ENCODE results near the gene LAIR2.
"Not testable (repeated sequence)": the region's sequence is repeated elsewhere in the genome, so short reads cannot be mapped to it uniquely, and the experiment has no call there.

Gene LAIR2

GRCh38 chr19:54464630-54465425 is 37.8 kb upstream of the LAIR2 start:
- DNase-seq: no peak

GRCh38 chr19:54465426-54466109 is 37.1 kb upstream of the LAIR2 start:
- DNase-seq: no peak

GRCh38 chr19:54466110-54466480 is 36.5 kb upstream of the LAIR2 start:
- not testable (repeated sequence) for DNase-seq

GRCh38 chr19:54469496-54469934 is 33.1 kb upstream of the LAIR2 start:
- DNase-seq: no peak

- DNase-seq: no peak
Observed at GRCh38 chr19:54470276-54470887, 32.2 kb upstream of the LAIR2 start.

GRCh38 chr19:54470991-54471782 is 31.4 kb upstream of the LAIR2 start:
- DNase-seq: no peak

- no peak for DNase-seq
Observed at GRCh38 chr19:54473071-54473891, 29.4 kb upstream of the LAIR2 start, which contains the start of gene CDC42EP5. CDC42EP5 (minus strand) TSS chr19:54473296; CDS start chr19:54465547, 7,749 bp downstream.

GRCh38 chr19:54473892-54474372 is 28.7 kb upstream of the LAIR2 start:
- no peak for DNase-seq

- DNase-seq: no peak
Observed at GRCh38 chr19:54475706-54476105, 26.9 kb upstream of the LAIR2 start.

GRCh38 chr19:54477650-54478049 is 25.0 kb upstream of the LAIR2 start:
- DNase-seq: no peak

- DNase-seq: peak; percentile 8
Observed at GRCh38 chr19:54478677-54479266, 23.9 kb upstream of the LAIR2 start.

GRCh38 chr19:54480051-54480450 is 22.6 kb upstream of the LAIR2 start:
- DNase-seq: no peak

- peak; percentile 24 for DNase-seq
Observed at GRCh38 chr19:54481326-54481930, 21.2 kb upstream of the LAIR2 start.

- DNase-seq: no peak
Observed at GRCh38 chr19:54482889-54483288, 19.7 kb upstream of the LAIR2 start.

GRCh38 chr19:54484451-54484850 is 18.2 kb upstream of the LAIR2 start:
- no peak for DNase-seq

- no peak for DNase-seq
Observed at GRCh38 chr19:54485851-54486250, 16.8 kb upstream of the LAIR2 start.

GRCh38 chr19:54489341-54489740 is 13.3 kb upstream of the LAIR2 start:
- no peak for DNase-seq

GRCh38 chr19:54489766-54490165 is 12.9 kb upstream of the LAIR2 start:
- DNase-seq: no peak

GRCh38 chr19:54492568-54492967 is 10.1 kb upstream of the LAIR2 start:
- no peak for DNase-seq

- DNase-seq: not testable (repeated sequence)
Observed at GRCh38 chr19:54493056-54493455, 9.6 kb upstream of the LAIR2 start.

- no peak for DNase-seq
Observed at GRCh38 chr19:54493967-54494585, 8.6 kb upstream of the LAIR2 start.

All from NCI-H2107 (cell line).